SW480 (cell line): ENCODE results near the gene TMEM198.

Experiments used
- DNase-seq: peaks from one replicate; pipeline ENCODE4 v3.0.0-alpha.2; 2016; ENCODE audit warnings: low spot score

The TMEM198 gene

GRCh38 chr2:219578811-219579613 lies 35.2 kb downstream of the TMEM198 start:
- no peak for DNase-seq

GRCh38 chr2:219581346-219581745 lies 37.5 kb downstream of the TMEM198 start:
- no peak for DNase-seq

- no peak for DNase-seq
Observed at GRCh38 chr2:219591091-219591490, 47.3 kb downstream of the TMEM198 start.

- no peak for DNase-seq
Observed at GRCh38 chr2:219592736-219593135, 48.9 kb downstream of the TMEM198 start.

- no peak for DNase-seq
Observed at GRCh38 chr2:219593154-219593553, 49.3 kb downstream of the TMEM198 start.

GRCh38 chr2:219595256-219595655 lies 51.4 kb downstream of the TMEM198 start:
- DNase-seq = no peak

GRCh38 chr2:219596954-219597551 lies 53.2 kb downstream of the TMEM198 start:
- DNase-seq = peak; percentile 42

GRCh38 chr2:219597552-219598307 lies 53.9 kb downstream of the TMEM198 start, which contains the start of gene STK11IP:
TSS of gene STK11IP (plus strand) at chr2:219597857. CDS start at chr2:219598120, 263 bp downstream.
- peak; percentile 96 for DNase-seq

- DNase-seq = no peak
Observed at GRCh38 chr2:219598308-219599078, 54.7 kb downstream of the TMEM198 start.
